Hematopoietic multipotent progenitor cell (in vitro differentiated cells): Measurements from ENCODE around the gene B3GALT5. TPM values are rescaled to one million over a fixed set of nuclear protein-coding genes. Genes with fewer than 3 reads are reported as not detected.

Experiments used
- DNase-seq, 3 donors: peaks; one replicate each; pipeline ENCODE4 v3.0.0-alpha.2; 2011 to 2015; ENCODE audit warnings: low read depth in 2 of 3, low spot score in 2 of 3
- total RNA-seq: library from RNA; depleted of rRNA; stranded (reverse); fragments of >200 nt; gene quantifications from one replicate; pipeline ENCODE4 v1.2.3, GENCODE V29; 2012

Gene B3GALT5
- total RNA-seq, 1 donor = under 0.01 TPM

DNA sequence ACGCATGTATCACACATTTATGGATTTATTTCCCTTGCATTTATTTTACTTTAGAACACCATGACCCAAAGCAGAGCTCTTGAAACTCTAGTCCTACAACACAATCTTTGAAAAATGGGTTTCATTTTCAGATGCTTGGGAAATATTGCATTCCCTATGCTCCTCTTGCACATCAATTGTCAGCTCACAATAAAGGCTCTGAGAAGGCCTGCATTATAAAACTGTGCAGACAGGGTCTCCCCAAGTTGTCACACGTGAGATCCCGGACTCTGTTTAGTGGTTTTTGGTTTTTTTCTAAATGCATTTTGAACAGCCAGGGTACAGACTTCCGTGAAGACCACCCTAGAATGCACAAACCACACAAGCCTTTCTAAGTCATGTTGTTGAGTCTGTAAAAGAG, 9.9 kb upstream of the B3GALT5 start:
- no peak for DNase-seq

DNA sequence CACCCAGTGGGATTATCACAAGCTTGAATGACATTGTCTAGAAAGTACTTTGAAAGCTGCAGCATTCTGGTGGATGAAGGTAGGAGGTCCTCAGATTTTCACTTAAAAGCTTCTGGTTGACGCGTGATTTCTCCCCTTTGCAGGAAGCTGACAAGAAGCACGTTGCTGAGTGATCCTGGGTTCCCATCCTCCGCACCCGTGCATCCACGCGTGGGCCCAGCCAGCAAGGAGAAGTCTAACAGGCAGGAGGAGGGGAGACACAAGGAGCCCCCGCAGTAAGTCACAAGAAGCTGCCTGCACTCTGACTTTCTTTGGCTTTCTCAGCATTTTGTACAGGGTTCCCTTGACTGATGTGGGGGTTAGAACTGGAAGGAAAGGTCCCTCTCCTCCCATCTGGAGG, 7.8 kb upstream of the B3GALT5 start:
- no peak for DNase-seq

DNA sequence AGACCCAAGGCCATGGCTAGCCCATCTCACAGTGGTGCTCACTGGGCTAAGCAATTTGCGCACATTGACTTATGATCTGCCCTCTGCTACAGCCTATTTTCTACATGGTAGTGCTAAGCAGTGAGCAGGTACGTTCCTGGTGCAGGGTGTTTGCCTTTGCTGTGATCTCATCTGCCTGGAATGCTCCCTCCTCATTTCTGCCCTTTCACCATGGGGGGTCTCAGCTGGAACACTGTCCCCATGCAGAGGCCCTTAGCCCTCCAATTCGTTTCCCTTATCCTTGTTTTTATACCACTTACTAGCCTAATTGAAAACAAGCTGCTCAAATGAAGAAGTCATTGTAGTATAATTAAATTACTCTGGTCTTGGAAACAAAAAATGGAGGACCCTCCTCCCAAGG, 2.0 kb upstream of the B3GALT5 start:
- DNase-seq = no peak

DNA sequence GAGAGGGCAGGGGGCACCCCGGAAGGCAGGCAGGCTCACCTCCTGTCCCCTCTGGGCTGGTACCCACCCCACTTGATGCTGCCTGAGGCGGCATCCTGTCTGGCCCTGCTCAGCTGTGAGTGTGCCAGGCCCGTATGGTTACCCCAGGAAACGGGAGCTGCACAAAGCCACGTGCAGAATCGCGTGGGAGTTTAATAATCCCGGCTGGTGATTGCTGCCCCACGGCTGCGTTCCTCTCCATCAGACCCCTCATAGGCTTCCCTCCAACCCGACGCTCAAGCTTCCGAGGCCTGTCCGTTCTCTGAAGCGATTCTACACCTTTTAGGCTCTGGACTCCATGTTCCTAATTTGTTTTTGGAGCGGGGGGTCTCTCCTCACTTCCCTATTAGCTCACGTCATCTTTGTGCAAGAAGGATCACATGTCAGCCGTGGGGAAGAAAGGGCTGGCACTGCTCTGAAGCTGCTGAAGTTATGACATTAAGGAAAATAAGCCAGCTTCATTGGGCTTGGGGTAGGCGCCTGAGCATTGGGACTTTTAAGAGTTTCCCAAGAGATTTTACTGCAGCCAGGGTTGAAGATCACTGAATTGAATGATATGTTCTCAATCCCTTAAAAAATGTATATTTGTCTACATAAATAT, 1.1 kb upstream of the B3GALT5 start:
- DNase-seq = no peak

DNA sequence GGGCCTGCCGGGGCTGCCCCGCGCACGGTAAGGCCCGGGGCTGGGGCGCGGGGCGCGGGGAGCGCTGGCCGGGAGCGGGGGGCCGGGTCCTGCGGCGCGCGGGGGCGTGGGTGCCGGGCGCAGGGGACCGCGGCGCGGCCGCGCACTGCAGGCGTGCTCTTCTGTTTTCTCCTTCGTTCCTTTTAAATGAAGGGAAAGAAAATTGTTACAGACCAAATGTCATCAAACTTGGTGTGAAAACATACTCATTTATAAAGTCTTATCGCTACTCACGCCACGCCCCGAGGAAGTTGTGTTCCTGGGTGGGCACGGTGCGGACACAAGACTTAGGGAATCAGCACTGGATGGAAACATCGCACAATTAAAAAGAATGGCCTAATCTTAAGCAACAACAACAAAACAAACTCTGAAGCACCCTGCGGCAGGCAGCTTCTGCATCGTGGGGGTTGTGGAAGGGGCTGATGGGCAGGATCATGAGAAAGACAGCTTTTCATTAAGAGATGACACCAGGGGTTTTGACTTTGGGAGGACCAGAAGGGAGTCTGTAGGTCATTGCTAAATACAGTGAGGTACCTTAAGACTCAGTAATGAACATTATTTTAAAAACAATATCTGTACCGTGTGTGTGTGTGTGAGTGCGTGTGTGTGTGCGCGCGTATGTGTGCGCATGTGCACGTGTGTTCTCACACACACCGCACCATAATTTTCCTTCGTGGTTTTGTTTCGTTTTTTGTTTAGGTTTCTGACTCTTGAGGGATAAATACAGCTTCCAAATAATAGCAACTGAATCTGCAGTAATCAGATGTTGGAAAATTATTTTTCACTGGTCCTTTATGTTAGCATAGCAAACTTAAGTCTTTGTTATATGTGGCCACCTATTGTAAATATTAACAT, 548 bp downstream of the B3GALT5 start:
- peak in 2 of 3 donors; percentile 7 to 26 for DNase-seq

DNA sequence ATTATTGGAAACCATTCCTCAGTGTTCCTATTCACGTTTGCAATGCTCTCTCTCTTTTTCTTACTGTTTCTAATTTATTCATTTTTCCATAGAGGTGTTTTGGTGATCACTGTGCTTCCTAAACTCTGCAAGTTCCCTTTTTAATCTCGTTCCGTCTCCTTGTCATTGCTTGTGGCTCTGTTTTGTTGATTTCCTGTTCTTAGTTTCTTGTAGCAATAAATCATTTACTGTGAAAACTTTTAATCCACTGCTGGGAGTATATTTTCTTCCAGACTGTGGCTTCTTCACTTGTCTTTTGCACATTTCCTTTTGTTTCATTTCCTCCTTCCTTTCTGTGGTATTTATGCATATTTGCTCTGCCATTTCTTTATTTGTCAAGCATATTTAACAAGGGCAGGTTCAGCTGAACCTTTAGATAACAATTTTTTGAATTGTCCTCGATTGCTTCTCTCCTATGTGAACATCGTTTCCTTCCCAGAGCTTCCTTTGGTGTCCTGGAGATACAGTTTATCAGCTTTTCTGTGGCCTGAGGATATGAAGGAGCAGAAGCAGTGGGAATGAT, 3.6 kb downstream of the B3GALT5 start:
- peak in 2 of 3 donors; percentile 9 to 58 for DNase-seq

DNA sequence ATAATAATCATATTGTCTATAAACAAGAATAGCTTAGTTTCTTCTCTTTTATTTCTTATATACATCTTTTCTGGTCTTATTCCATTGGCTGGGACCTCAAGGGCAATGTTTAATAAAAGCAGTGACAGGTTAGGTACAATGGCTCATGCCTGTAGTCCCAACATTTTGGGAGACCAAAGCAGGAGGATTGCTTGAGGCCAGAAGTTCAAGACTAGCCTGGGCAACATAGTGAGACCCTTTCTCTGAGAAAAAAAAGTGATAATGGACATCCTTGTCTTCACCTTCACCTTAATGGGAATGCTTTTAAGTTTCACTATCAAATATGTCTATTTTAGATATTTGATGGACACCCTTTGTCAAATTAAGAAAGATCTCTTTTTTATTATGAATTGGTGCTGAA, 8.1 kb downstream of the B3GALT5 start:
- DNase-seq = no peak

DNA sequence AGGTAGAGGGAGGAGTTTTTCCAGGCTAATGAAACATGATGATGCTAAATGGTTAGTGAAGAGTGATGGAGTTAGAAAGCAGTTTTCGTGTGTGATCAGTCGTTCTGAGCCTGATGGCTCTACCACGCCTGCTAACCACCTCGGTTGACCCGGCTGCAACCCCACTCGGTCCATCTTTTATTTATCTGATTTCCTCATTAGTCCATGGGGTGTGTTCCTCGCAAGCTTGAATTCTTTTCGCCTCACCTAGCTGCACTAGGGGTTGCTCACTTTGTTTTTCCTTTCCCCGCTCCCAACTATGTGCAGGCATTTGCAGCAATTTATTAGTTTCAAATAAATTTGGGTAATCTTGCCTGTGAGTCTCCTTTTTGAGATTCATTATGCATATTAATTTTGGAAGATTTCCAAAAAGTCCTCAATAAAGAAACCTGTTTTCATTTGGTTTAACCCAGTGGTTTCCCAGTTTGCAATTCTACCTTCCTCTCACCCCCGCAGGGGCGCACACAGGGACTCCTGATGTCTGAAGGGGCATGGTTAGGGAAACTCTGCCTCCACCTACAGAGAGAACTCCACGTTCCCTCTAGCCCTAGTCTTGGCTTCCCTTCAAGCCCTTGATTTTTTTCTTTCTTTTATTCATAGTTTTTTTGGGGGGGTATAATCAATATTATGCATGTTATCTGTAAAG, 12.6 kb downstream of the B3GALT5 start:
- no peak for DNase-seq

DNA sequence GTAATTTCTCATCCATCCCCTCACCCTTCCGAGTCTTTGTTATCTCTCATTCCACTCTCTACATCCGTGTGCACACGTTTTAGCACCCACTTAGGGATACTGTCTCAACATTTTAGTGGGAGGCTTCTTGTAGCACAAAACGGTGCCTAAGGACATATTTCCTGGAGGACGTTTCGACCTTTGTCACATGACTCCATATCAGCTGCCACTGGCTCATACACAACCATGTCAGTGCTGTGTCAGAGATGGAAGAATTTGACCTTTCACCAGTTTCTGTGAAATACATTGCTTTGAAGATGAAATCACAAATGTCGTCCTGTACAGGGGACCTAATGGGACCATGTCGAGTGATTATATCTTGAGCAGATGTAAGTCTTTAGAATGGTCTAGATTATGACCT, 15.6 kb downstream of the B3GALT5 start:
- DNase-seq = no peak

DNA sequence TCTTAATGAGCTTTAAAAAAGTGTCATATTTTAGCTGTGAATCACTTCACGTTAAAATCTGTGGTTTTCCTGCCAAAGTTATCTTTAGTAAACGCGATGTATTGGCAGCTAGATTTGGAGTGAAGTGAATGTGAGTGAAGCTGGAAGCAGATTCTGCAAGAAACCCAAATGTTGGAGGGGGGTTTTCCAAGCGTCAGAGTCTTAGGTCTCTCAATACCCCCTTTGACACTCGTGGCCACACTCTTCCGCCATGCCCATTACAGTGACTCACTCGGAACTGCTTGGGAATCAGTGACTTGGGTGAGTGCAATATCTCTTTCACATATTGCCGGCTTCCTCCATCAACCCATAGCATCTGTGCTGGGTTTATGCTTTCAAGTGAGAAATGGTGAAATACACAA, 17.5 kb downstream of the B3GALT5 start:
- DNase-seq = no peak

DNA sequence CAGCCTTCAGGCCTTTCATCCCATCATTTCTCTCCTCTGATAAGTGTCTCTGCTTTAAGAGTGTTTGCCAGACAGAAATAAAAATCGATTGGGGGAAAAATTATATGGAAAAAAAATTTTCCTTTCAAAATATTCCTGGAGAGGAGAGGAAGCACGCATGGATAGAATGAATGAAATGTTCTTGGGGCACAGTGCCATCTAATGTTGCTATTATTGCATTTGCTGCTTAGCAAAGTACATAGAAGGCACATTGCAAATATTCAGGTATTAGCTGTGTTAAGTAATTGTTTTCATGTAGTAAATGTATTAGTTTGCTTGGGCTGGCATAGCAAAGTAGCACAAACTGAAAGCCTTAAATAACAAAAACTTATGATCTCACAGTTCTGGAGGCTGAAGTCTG, 18.1 kb downstream of the B3GALT5 start:
- DNase-seq = no peak

DNA sequence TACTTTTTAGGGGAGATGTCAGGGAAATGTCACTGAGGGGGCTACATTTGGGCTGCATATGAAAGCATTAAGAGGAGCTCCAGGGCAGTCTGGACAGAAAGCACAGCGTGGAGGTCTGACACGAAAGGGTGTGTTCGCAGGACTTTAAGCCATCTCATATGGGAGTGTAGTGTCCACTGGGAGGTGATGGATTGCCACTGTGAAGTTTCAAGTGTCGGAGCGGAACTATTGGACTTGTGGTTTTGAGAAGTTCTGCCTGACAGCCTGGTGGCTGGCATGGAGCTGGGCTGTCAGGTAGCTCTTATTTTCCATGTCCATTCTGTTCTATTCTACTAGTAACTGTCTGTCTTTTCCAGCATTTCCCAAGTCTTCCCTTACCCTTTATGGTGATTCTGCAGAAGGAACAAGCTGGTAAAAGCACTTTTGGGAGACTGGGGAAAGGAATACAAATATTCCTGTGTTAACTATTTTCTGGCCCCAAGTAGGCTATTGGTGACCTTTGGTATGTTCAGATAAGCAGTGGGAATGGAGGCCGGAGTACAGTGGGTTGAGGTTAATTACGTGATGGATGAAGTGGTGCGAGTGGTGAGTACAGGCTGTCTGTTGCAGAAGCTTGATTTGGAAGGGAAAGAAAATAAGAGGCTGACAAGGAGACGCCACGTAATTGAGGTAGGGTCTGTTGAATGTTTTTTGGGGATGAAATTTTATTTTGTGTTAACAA, 19.3 kb downstream of the B3GALT5 start:
- no peak for DNase-seq

DNA sequence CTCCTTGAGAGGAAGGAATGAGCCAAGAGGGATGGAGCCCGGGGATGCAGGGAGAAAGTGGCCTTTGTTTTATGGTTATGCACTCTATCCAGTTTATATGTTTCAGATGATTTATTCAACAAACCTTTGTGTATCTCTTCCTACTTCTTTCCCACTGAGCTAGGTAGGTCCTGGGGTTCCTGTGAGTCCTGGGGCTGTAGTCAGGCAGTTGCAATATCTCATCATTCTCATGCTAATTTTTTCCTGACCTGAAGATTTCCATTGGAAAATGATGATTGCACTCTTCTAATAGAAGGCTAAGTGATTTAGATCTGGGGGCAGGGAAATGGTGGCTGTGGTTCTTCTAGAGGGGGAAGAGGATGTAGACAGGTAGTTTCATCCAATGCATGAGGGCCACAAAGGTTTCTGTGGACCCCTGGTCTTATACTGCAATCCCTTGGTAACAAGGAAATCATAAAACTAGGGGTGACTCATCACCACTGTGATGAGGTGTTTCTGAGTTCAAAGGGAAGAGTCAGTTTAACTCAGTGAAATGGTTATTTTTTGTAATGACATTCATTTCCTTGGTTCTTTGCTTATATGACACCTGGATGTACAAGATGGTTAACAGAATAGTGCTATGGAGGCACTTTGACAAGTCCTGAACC, 20.2 kb downstream of the B3GALT5 start:
- DNase-seq = no peak

DNA sequence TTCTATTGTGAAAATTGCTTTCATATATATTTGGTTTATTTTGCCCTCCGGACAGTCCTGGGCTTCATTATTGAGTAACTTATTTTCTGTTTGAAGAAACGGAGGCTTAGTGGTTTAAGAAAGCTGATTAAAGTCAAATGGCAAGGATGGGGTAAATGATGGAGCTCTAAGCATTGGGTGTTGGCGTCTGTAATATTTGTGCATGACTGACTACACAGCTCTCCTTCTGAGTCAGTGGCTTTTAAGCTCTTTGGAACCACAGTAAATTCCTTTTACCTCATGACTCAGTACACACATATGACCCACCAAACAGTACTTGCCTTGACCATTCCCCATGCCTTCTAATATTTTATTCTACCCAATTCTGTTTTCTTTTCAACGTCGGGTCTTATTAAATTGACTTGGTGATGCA, 21.0 kb downstream of the B3GALT5 start:
- DNase-seq = no peak

DNA sequence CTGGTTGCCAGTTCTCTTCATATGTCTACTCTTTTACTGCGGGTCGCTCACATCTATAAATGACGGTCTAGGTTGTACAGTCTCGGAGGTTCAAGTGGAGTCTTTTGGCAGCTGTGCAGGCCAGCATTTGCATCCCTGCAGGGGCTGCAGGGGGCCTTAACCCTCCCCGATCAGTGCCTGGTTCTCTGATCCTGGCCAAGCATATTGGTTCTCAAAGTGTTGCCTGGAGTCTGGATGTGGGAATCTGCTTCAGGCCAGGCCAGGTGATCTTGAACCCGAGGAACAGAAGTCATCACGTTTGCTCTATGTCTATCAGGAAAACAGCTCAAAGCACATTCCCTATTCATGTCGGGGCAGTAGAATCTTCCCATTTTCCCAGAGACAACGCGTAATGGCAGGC, 21.8 kb downstream of the B3GALT5 start:
- DNase-seq = no peak

DNA sequence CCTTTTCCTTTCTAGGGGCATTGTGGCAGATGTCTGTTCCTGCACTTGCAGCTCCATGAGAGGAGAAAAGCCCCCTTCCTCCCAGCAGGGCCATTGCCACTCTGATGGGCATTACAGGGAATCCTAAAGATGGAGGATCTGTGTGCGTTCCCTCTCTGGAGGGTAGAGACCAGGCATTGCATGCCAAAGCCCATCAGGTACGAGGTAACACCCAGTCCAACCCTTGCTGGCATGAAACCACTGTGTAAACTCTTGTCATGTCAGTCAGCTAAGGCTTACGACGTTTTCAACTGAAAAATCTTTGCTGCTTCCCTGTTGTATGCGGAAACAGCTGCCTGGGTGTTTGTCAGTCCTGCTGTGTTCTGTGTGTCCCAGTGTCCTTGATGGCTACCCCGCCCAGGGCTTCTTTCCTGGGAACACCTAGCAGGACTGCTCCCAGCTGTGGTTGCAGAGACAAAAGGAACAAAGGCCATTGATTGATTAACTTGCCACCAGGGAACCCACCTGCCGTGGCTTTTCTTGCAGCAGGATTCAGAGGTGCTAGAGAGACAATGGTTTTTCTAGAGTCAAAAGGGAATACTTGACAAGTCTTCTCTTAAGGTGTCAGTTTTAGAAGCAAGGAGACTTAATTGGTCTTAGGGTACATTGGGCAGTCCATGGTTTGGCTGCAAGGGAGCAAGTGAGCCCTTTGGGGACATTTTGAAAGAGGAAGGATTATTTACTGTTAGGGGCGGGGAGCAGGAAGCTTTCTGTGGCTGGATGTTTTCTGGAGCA, 24.6 kb downstream of the B3GALT5 start:
- no peak for DNase-seq

DNA sequence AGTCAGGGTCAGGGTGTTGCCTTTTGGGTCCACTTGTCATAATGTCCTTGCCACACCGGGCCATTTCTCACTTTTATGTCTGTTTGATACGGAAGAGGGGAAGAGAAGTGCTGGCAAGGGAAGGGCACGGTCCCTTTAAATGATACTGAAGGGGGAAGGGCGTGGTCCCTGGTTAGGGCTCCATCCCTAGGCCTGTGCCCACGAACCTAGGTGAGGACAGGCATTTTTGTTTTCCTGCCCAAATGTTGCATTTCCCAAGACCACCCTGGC, 25.2 kb downstream of the B3GALT5 start:
- no peak for DNase-seq

DNA sequence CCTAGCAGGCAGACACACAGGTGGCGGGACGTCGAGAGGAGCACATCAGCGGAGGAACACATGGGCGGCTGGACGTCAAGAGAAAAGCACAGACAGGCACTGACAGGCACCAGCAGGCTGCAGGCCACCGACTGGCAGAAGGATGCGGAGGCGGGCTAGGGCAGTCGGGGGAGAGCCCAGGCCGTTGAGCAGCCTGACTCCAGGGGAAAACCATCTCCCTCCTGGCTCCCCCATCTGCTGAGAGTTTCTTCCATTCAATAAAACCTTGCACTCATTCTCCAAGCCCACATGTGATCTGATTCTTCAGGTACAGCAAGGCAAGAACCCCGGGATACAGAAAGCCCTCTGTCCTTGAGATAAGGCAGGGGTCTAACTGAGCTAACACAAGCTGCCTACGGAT, 25.5 kb downstream of the B3GALT5 start:
- DNase-seq = no peak

DNA sequence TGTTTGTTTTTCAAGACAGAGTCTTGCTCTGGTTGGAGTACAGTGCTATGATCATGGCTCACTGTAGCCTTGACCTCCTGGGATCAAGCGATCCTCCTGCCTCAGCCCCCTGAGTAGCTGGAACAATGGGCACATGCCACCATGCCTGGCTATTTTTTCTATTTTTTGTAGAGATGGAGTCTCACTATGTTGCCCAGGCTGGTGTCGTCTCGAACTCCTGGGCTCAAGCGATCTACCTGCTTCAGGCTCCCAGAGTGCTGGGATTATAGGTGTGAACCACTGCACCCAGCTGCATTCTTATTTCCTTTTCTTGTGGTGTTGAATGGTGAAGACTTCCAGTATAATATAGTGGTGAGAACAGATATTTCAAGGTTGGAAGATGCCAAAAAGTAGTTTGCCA, 28.0 kb downstream of the B3GALT5 start:
- DNase-seq = no peak
